Aorta (tissue), 5 donors: Measurements from ENCODE around the gene CSF1. TPM values are rescaled to one million over a fixed set of nuclear protein-coding genes. Genes with fewer than 3 reads are reported as not detected.
"Not testable (repeated sequence)": the region's sequence is repeated elsewhere in the genome, so short reads cannot be mapped to it uniquely, and the experiment has no call there.

ENCODE experiments used
- ATAC-seq: fragments of 200-7000 bp; cut with Tn5 transposase; one replicate; pipeline ENCODE4 v1.9.1; 2022; ENCODE audit warnings: moderate library complexity; ENCODE audit not compliant: low FRiP score
- DNase-seq, 2 donors: peaks; one replicate each; pipeline ENCODE4 v3.0.0-alpha.2; 2020
- H3K27ac ChIP-seq, 2 donors: one replicate each; pipeline ENCODE4 v1.5.1; 2013; ENCODE audit warnings: low read length in 2 of 2, mild to moderate bottlenecking in 2 of 2, moderate library complexity in 2 of 2, control low read depth in 1 of 2, inconsistent platforms in 1 of 2, low read depth in 1 of 2
- H3K27me3 ChIP-seq, 2 donors: one replicate each; pipeline ENCODE4 v1.6.1; 2013; ENCODE audit warnings: control low read depth in 1 of 2, low read length in 1 of 2, mild to moderate bottlenecking in 1 of 2, moderate library complexity in 1 of 2; ENCODE audit not compliant: insufficient read depth in 2 of 2, control insufficient read depth in 1 of 2
- H3K36me3 ChIP-seq, 2 donors: one replicate each; pipeline ENCODE4 v1.6.1; 2013; ENCODE audit warnings: control low read depth in 1 of 2, low read length in 1 of 2, mild to moderate bottlenecking in 1 of 2; ENCODE audit not compliant: insufficient read depth in 2 of 2, control insufficient read depth in 1 of 2
- H3K4me1 ChIP-seq, 2 donors: one replicate each; pipeline ENCODE4 v1.6.1; 2013; ENCODE audit warnings: low read length in 2 of 2, control low read depth in 1 of 2, mild to moderate bottlenecking in 1 of 2, moderate library complexity in 1 of 2; ENCODE audit not compliant: insufficient read depth in 2 of 2, control insufficient read depth in 1 of 2
- H3K4me3 ChIP-seq, 2 donors: one replicate each; pipeline ENCODE4 v1.5.1; 2013; ENCODE audit warnings: low read length in 2 of 2, control low read depth in 1 of 2, mild to moderate bottlenecking in 1 of 2
- H3K9me3 ChIP-seq: one replicate; pipeline ENCODE4 v1.6.1; 2013; ENCODE audit warnings: mild to moderate bottlenecking, low read length; ENCODE audit not compliant: control insufficient read depth
- WGBS, 2 donors: extraction: QIAGEN DNeasy Blood & Tissue Kit; methylation state at CpG; one replicate each; pipeline ENCODE4 v1.1.7; 2013; 5-methylcytosine and 5-hydroxymethylcytosine counted together
- intact Hi-C, 2 donors: fragments of 100-400 bp; cut with DNase I; formaldehyde crosslinking; loops; one replicate each; pipeline versions ENCODE4 v1.14.2 to v1.15.0; 2022
- polyA plus RNA-seq, 2 donors: library from polyadenylated mRNA; stranded (reverse); fragments of 200-250 nt; gene quantifications; one replicate each; pipeline ENCODE4 v1.2.3, GENCODE V29; 2013
- total RNA-seq, 2 donors: library from RNA; stranded (reverse); fragmentation: NEBNext Ultra II Directional; extraction: Animal tissue kit (Norgen Biotek cat#: 25700); gene quantifications; one replicate each; pipeline ENCODE4 v1.2.1, GENCODE V29; 2021
- donor health status: healthy with polysubstance abuse.
- donor health status: Bipolar disorder and iron deficiency.
- donor health status: DM: no; HTN: no; CAD: no.
- donor health status: DM: no; HTN: no; CAD: no.
- donor health status: DM: yes; HTN: yes; CAD: no.

CSF1 gene
- total and polyA plus RNA-seq, 4 donors = 5.0 to 69.1 (median 49.1) TPM

- H3K4me3 ChIP-seq = no peak overlapping the region
- intact Hi-C loops = loop anchor here in 1 of 2 donors (5.0 kb wide), 1 partner anchor 58 kb away; no protein-coding TSS in a partner anchor
- DNase-seq (no peak), ATAC-seq (no peak)
- H3K27ac ChIP-seq = no peak overlapping the region
- H3K36me3 ChIP-seq = peaks cover 2 to 8% of the 10 kb centered on the region in 2 donors
- H3K9me3 ChIP-seq = no peaks in the 10 kb centered on the region
- no peaks in the 10 kb centered on the region for H3K4me1 ChIP-seq
- 94 to 96% methylated on average over 6 of the region's 6 CpGs for WGBS, 2 donors
- H3K27me3 ChIP-seq = no peaks in the 10 kb centered on the region
Measured at GRCh38 chr1:109919303-109919702, 8.7 kb downstream of the CSF1 start.

DNA sequence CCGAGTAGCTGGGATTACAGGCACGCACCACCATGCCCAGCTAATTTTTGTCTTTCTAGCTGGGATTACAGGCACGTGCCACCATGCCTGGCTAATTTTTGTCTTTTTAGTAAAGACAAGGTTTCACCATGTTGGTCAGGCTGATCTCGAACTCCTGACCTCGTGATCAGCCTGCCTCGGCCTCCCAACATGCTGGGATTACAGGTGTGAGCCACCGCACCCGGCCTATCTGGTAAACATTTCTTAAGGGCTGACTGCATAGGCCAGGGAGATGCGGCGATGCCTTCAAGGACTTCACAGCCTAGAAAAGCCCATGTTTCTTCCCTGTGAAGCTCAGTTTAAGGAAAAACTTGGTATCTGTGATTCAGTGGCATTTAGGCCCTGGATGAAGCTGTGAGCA, 9.7 kb downstream of the CSF1 start:
- H3K36me3 ChIP-seq, H3K4me1 ChIP-seq, H3K4me3 ChIP-seq, H3K9me3 ChIP-seq, DNase-seq, H3K27ac ChIP-seq, intact Hi-C loops, ATAC-seq, H3K27me3 ChIP-seq: not testable (repeated sequence)
- 97 to 98% methylated on average over 10 of the region's 10 CpGs for WGBS, 2 donors

- no peaks in the 10 kb centered on the region for H3K4me1 ChIP-seq
- intact Hi-C loops = no loop called here
Measured at GRCh38 chr1:109922326-109922725, 11.7 kb downstream of the CSF1 start.

GRCh38 chr1:109923131-109923945, 12.7 kb downstream of the CSF1 start:
- Histone ChIP-seq H3K27me3 (no peaks in the 10 kb centered on the region), H3K4me1 (no peaks in the 10 kb centered on the region), H3K36me3 (peaks cover 2 to 6% of the 10 kb centered on the region in 2 donors), H3K9me3 (no peaks in the 10 kb centered on the region), H3K27ac (no peak overlapping the region), H3K4me3 (no peak overlapping the region)
- DNase-seq (no peak), ATAC-seq (no peak)
- WGBS, 2 donors = 88 to 90% methylated on average over 17 of the region's 17 CpGs
- intact Hi-C loops = no loop called here

More at GRCh38 chr1:109922326-109922725, 11.7 kb downstream of the CSF1 start:
- no peak overlapping the region for H3K27ac ChIP-seq
- 83% methylated on average over 8 of the region's 8 CpGs for WGBS, 2 donors
- H3K27me3 ChIP-seq = no peaks in the 10 kb centered on the region
- H3K4me3 ChIP-seq = no peak overlapping the region
- DNase-seq (no peak), ATAC-seq (no peak)
- H3K9me3 ChIP-seq = no peaks in the 10 kb centered on the region
- peaks cover 2 to 6% of the 10 kb centered on the region in 2 donors for H3K36me3 ChIP-seq

- peaks cover under 1 to 6% of the 10 kb centered on the region in 2 donors for H3K36me3 ChIP-seq
- DNase-seq (no peak), ATAC-seq (no peak)
- H3K4me3 ChIP-seq = no peak overlapping the region
- WGBS, 2 donors = 95 to 96% methylated on average over 12 of the region's 12 CpGs
- H3K9me3 ChIP-seq = no peaks in the 10 kb centered on the region
- H3K27ac ChIP-seq = no peak overlapping the region
- no peaks in the 10 kb centered on the region for H3K4me1 ChIP-seq
- H3K27me3 ChIP-seq = no peaks in the 10 kb centered on the region
- intact Hi-C loops = no loop called here
Measured at GRCh38 chr1:109923946-109924275, 13.3 kb downstream of the CSF1 start.

DNA sequence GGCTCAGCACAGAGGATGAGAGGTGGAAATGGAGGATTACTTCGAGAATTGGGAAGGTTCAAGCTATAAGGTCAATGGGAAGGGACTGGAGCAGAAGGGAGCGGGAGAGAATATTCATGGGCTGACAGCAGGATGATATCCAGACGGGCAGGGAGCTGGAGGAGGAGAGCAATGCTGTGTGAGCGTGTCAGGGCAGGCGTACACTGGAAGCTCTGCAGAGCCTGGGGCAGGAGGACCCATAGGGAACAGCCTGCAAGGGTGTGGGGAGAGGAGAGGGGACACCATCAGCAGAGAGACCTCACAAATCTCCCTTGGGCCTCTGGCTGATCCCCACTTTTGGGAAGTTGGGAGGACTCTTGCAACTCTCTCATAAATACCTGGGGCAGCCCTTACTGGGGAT, 13.7 kb downstream of the CSF1 start:
- DNase-seq (no peak), ATAC-seq (no peak)
- no peak overlapping the region for H3K4me3 ChIP-seq
- intact Hi-C loops = no loop called here
- H3K4me1 ChIP-seq = no peaks in the 10 kb centered on the region
- H3K9me3 ChIP-seq = no peaks in the 10 kb centered on the region
- H3K36me3 ChIP-seq = peaks cover 0 to 6% of the 10 kb centered on the region in 2 donors
- WGBS, 2 donors = 93 to 95% methylated on average over 5 of the region's 5 CpGs
- H3K27ac ChIP-seq = no peak overlapping the region
- no peaks in the 10 kb centered on the region for H3K27me3 ChIP-seq

DNA sequence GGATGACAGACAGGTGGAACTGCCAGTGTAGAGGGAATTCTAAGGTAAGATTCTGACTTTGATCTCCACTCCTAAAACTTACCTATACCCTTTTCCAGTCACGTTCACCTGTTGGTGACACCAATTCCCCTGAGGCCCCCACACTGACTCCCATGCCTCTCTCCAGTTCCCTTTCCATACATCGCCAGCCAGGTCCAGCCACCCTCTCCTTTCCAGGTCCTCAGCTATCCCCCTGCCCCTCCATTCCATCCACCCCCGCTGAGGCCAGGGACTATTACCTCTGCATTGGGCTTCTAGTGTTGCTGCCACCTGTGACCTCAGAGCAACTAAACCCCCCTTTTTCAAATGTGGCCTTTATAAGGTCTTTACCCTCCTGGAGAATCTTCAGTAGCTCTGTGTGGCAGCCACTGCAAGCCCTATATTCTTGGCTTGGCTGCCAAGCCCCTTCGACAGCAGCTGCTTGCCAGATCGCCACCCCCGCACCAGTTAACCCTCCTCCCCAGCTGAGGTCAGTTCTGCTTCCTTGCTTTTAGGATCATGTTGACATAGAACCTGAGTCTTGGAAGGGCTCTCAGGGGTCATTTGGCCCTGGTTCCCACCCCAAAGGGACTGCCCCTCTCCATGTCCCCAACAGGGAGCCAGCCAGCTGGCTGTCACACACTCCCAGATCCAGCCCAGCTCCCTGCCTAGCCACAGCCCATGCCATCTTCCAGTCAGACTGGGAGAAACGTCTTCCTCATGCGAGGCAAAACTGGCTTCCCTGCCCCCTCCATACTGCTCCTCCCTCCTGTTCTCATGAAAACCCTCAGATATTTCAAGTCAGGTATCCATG, 14.7 kb downstream of the CSF1 start:
- Histone ChIP-seq H3K27ac (no peak overlapping the region), H3K36me3 (peaks cover 0 to 9% of the 10 kb centered on the region in 2 donors), H3K27me3 (no peaks in the 10 kb centered on the region), H3K4me3 (no peak overlapping the region), H3K4me1 (no peaks in the 10 kb centered on the region), H3K9me3 (no peaks in the 10 kb centered on the region)
- ATAC-seq (no peak), DNase-seq (no peak)
- 88 to 90% methylated on average over 8 of the region's 8 CpGs for WGBS, 2 donors
- intact Hi-C loops = no loop called here

- WGBS, 2 donors = 87 to 92% methylated on average over 2 of the region's 2 CpGs
- peaks cover 0 to 9% of the 10 kb centered on the region in 2 donors for H3K36me3 ChIP-seq
Measured at GRCh38 chr1:109926662-109927300, 16.1 kb downstream of the CSF1 start.

More at GRCh38 chr1:109926662-109927300, 16.1 kb downstream of the CSF1 start:
- no peaks in the 10 kb centered on the region for H3K27me3 ChIP-seq
- intact Hi-C loops = no loop called here
- no peak for DNase-seq
- H3K27ac ChIP-seq = peak overlapping the region in 1 of 2 donors; percentile 7
- H3K9me3 ChIP-seq = no peaks in the 10 kb centered on the region
- H3K4me1 ChIP-seq = no peaks in the 10 kb centered on the region
- no peak overlapping the region for H3K4me3 ChIP-seq
- no peak for ATAC-seq
